PC-3 (cell line): ENCODE data around the gene NTRK2.

Experiments used
- CTCF ChIP-seq: fragments of 300-600 bp; sonication (generic); conservative IDR thresholded peaks from 2 replicates; pipeline ENCODE4 v1.5.1; 2017; ENCODE audit warnings: antibody characterized with exemption, low read depth, mild to moderate bottlenecking, low read length
- EZH2 ChIP-seq: fragments of 300-600 bp; sonication (generic); IDR thresholded peaks from one replicate; pipeline ENCODE4 v1.6.1; 2017; ENCODE audit warnings: antibody characterized with exemption, mild to moderate bottlenecking, low read length; ENCODE audit not compliant: unreplicated experiment
- EZH2phosphoT487 ChIP-seq: fragments of 300-600 bp; sonication (generic); IDR thresholded peaks from 2 replicates; pipeline ENCODE4 v1.6.1; 2018; ENCODE audit warnings: mild to moderate bottlenecking, antibody characterized with exemption, low read length, borderline replicate concordance

- TF ChIP-seq CTCF, result no peak
- no peak for TF ChIP-seq EZH2phosphoT487
- no peak for TF ChIP-seq EZH2
Measured at GRCh38 chr9:84988621-84989020, 319.1 kb downstream of the NTRK2 start.
